HUES6 (cell line): Measurements from ENCODE around the gene CMTM7.

Experiments used
- H3K27ac ChIP-seq: 2 replicates; pipeline ENCODE4 v1.7.0; 2013; ENCODE audit warnings: low read depth, mild to moderate bottlenecking, low read length, inconsistent platforms
- H3K27me3 ChIP-seq: 2 replicates; pipeline ENCODE4 v1.6.1; 2013; ENCODE audit warnings: low read length; ENCODE audit not compliant: control insufficient read depth, insufficient read depth
- H3K36me3 ChIP-seq: 2 replicates; pipeline ENCODE4 v1.6.1; 2013; ENCODE audit warnings: low read length; ENCODE audit not compliant: control insufficient read depth, insufficient read depth
- H3K4me1 ChIP-seq: 2 replicates; pipeline ENCODE4 v1.6.1; 2013; ENCODE audit warnings: low read length; ENCODE audit not compliant: control insufficient read depth, insufficient read depth
- H3K4me3 ChIP-seq: 2 replicates; pipeline ENCODE4 v1.5.1; 2013; ENCODE audit warnings: low read depth, low read length
- H3K9ac ChIP-seq: one replicate; pipeline ENCODE4 v1.6.1; 2013; ENCODE audit warnings: mild to moderate bottlenecking, low read length
- H3K9me3 ChIP-seq: 2 replicates; pipeline ENCODE4 v1.6.1; 2013; ENCODE audit warnings: low read depth, low read length; ENCODE audit not compliant: control insufficient read depth, insufficient read depth

CMTM7 gene

GRCh38 chr3:32404714-32405113 lies 13.1 kb downstream of the CMTM7 start:
- H3K4me3 ChIP-seq = no peak overlapping the region
- H3K36me3 ChIP-seq = no peaks in the 10 kb centered on the region
- no peaks in the 10 kb centered on the region for H3K9me3 ChIP-seq
- H3K27me3 ChIP-seq = no peaks in the 10 kb centered on the region
- H3K27ac ChIP-seq = no peak overlapping the region
- H3K4me1 ChIP-seq = peaks cover 39% of the 10 kb centered on the region
- H3K9ac ChIP-seq = no peak overlapping the region

DNA sequence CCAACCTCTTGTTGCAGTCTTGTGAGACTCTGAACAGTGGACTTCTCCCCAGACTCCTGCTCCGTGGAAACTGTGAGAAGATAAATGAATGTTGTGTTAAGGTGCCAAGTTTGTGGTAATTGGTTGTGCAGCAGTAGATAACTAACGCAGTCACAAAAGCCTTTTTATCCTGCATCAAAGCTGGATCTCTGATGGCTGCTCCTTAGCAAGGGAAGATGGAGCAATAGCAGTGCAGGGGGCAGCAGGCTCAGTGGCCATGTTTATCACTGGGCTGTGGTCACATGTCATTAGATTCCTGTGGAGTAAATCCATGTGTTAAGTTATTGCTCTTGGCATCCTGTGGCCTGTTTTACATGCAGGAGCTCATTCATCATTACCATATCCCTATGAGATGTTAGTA lies 13.5 kb downstream of the CMTM7 start:
- no peak overlapping the region for H3K27ac ChIP-seq
- H3K4me3 ChIP-seq = no peak overlapping the region
- H3K4me1 ChIP-seq = peaks cover 43% of the 10 kb centered on the region
- H3K9ac ChIP-seq = no peak overlapping the region
- H3K9me3 ChIP-seq = no peaks in the 10 kb centered on the region
- no peaks in the 10 kb centered on the region for H3K36me3 ChIP-seq
- no peaks in the 10 kb centered on the region for H3K27me3 ChIP-seq

DNA sequence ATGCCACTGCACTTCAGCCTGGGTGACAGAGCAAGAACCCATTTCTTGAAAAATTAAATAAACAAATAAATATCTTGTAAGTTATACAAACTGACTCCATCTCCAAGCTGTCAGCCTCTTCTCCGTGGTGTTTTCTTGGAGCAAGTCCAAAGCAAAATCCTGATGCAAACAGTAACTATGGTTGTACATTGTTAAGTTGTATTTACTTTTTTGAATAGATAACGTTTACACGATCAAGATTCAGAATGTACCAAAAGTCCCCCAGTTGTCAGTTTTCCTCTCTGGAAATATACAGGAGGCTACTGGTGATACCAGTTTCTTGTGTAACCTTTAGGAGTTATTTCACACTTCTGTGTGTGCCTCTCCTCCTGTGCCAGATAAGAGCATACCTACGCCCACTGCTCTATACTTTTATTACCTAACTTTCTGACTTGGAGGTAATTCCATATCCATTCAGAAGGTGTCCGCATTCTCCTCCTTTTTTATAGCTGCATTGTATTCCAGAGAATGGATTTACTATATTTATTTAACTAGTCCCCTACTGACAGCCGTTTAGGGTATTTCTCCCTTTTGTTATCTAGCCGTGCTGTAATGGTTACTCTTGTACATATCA lies 14.2 kb downstream of the CMTM7 start:
- Histone ChIP-seq H3K4me3 (no peak overlapping the region), H3K36me3 (no peaks in the 10 kb centered on the region), H3K9me3 (no peaks in the 10 kb centered on the region), H3K27ac (no peak overlapping the region), H3K4me1 (peaks cover 46% of the 10 kb centered on the region), H3K27me3 (no peaks in the 10 kb centered on the region), H3K9ac (no peak overlapping the region)

DNA sequence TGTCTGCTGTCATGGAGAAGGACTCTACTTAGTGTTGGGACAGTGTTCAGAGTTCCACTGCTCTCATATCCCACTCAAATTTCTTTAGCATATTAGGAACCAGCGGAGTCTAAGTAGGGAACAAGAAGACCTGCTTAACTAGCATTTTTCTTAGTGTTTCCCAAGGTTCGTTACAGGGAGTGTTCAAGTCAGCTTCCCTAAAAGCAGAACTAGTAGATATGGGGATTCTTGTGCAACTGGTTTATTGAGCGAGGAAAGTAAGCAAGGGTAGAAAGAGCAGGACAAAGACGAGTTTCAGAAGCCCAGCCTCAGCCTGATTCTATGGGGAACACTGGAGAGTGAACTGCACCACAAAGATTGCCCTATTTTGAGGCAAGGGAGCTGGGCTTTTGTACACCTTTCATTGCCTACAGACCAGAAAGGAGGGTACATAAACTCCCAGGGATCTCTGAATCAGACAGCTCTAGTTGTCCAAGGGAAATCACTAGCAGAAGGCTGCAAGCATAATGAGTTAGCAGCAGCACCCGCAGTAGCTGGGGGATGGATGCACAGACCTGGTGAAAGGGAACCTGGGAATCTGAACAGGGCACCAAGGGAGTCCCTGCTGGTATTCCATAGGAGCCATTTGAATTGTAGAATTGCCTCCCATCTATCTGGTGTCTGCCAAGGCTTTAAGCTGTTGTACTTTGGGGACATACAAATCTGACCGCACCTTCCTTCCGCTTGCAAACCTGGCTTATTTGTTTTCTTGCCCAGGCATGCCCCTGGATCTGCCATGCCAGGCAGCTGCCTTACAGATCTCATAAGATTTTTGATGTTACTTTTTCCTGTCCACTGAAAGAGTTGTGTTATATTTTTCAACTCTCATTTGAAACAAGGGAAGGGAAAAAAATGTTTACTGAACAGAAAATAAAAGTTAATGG lies 15.1 kb downstream of the CMTM7 start:
- no peak overlapping the region for H3K9ac ChIP-seq
- H3K9me3 ChIP-seq = no peaks in the 10 kb centered on the region
- no peaks in the 10 kb centered on the region for H3K27me3 ChIP-seq
- H3K4me3 ChIP-seq = no peak overlapping the region
- H3K4me1 ChIP-seq = peaks cover 44% of the 10 kb centered on the region
- H3K36me3 ChIP-seq = no peaks in the 10 kb centered on the region
- peak overlapping the region; percentile 26; the same call in 1 of the 2 replicates for H3K27ac ChIP-seq

- Histone ChIP-seq H3K27ac (no peak overlapping the region), H3K4me3 (no peak overlapping the region), H3K9ac (no peak overlapping the region), H3K4me1 (peaks cover 45% of the 10 kb centered on the region), H3K9me3 (no peaks in the 10 kb centered on the region), H3K27me3 (no peaks in the 10 kb centered on the region), H3K36me3 (no peaks in the 10 kb centered on the region)
Measured at GRCh38 chr3:32410367-32411246, 19.0 kb downstream of the CMTM7 start.

GRCh38 chr3:32411442-32411841 lies 19.8 kb downstream of the CMTM7 start:
- Histone ChIP-seq H3K27ac (no peak overlapping the region), H3K36me3 (no peaks in the 10 kb centered on the region), H3K4me1 (peaks cover 44% of the 10 kb centered on the region), H3K4me3 (no peak overlapping the region), H3K9ac (no peak overlapping the region), H3K9me3 (no peaks in the 10 kb centered on the region), H3K27me3 (no peaks in the 10 kb centered on the region)

GRCh38 chr3:32412887-32413286 lies 21.2 kb downstream of the CMTM7 start:
- no peaks in the 10 kb centered on the region for H3K9me3 ChIP-seq
- H3K27me3 ChIP-seq = no peaks in the 10 kb centered on the region
- H3K4me3 ChIP-seq = no peak overlapping the region
- no peak overlapping the region for H3K27ac ChIP-seq
- no peaks in the 10 kb centered on the region for H3K36me3 ChIP-seq
- no peak overlapping the region for H3K9ac ChIP-seq
- peaks cover 37% of the 10 kb centered on the region for H3K4me1 ChIP-seq

DNA sequence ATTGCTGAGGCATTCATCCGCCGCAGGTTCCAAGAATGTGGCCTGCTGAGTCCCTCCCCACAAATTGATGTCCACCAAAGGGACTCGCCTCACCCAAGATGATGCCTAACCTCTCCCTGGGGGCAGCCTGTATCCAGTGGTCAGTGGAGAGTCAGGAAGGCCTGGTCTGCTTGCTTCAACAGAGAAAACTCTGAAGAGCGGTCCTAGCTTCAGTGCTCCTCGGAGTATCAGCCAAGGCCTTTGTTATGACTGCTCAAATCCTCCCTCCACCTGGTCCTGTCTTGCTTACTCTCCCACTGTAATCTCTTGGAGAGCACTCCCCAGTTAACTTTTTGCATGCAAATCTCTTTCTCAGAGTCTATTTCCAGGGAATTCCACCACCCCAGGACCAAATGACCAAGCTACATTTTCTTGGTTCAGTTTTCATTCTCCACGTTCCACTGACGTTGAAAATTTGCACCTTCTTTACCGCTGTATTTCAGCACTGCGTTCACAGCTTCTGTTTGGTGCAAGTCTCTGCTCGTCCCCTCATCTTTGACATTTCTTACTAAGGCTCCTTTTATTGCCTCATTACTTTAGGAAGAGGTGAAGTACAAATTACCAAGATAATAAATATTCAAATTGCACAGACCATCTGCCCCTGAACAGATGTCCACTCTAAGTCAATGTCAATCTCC lies 22.3 kb downstream of the CMTM7 start:
- Histone ChIP-seq H3K4me3 (no peak overlapping the region), H3K4me1 (peaks cover 37% of the 10 kb centered on the region), H3K9ac (no peak overlapping the region), H3K36me3 (no peaks in the 10 kb centered on the region), H3K27me3 (no peaks in the 10 kb centered on the region), H3K27ac (no peak overlapping the region), H3K9me3 (0 out of 2 replicates have a peak, but pooled peaks cover 6% of the 10 kb centered on the region)

DNA sequence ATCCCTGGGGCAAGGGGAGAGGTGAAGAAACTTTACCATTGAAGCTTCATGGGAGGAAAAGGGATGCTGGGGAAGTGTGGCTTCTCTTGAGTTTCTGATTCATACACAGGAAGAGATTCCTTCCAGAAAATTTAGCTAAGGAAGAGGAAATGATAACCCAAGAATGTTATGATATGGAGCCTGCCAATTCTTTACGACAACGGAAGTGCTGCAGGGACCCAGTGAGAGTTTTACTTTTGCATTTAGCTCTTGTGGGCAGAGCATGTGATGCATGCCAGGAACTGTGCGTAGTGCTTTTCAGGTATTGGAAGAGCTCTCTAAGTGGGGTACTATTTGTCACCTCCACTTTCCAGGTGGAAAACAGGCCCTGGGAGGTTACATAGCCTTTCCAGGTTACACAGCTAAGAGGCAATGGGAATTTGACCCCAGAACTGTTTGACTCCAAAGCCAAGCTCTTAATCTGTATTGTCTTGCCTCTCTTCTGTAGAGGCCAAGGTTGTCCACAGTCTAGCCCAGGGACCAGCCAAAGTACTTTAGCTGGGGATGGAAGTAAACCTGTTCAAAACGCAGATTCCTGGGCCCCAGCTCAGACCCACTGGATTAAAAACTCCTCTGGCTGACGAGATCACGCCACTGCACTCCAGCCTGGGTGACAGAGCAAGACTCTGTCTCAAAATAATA lies 23.0 kb downstream of the CMTM7 start:
- Histone ChIP-seq H3K9ac (no peak overlapping the region), H3K4me3 (no peak overlapping the region), H3K36me3 (no peaks in the 10 kb centered on the region), H3K27me3 (no peaks in the 10 kb centered on the region), H3K27ac (no peak overlapping the region), H3K4me1 (peaks cover 32% of the 10 kb centered on the region), H3K9me3 (peaks cover 11% of the 10 kb centered on the region; the same call in 1 of the 2 replicates)

DNA sequence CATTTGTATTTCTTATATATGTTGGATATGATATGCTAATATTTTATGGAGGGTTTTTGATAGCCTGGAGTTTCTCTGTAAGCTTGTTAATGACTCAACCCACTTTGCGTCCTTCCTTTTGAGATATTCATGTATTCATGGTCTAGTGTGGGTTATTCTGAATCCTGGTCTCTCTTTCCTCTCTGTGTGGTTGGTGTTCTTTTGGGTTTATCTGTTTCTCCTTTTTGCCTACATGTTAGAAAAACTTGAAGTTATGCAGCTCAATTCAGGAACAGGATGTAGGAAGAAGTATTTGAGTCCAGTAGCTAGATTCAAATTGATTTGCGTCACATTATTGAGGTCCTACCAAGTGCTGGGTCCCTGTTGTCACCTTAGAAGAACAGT lies 28.1 kb downstream of the CMTM7 start:
- Histone ChIP-seq H3K9ac (peak overlapping the region; percentile 48), H3K9me3 (peaks cover 11% of the 10 kb centered on the region; the same call in 1 of the 2 replicates), H3K27ac (peak overlapping the region; percentile 75; the same call in 1 of the 2 replicates), H3K4me3 (no peak overlapping the region), H3K36me3 (no peaks in the 10 kb centered on the region), H3K27me3 (no peaks in the 10 kb centered on the region), H3K4me1 (peaks cover 21% of the 10 kb centered on the region)
